Upper lobe of left lung (tissue), 6 donors: ENCODE results near the gene HCAR2. TPM values are rescaled to one million over a fixed set of nuclear protein-coding genes. Genes with fewer than 3 reads are reported as not detected.
A peak's percentile ranks its signal among the peaks of the same experiment; 100 is the strongest.

Source experiments
- ATAC-seq, 2 donors: fragments of 200-7000 bp; cut with Tn5 transposase; one replicate each; pipeline ENCODE4 v1.9.1; 2022; ENCODE audit warnings: mild to moderate bottlenecking in 2 of 2, moderate library complexity in 2 of 2; ENCODE audit not compliant: low FRiP score in 2 of 2
- DNase-seq, 2 donors: peaks; one replicate each; pipeline ENCODE4 v3.0.0-alpha.2; 2019 to 2020
- H3K27ac ChIP-seq, 4 donors: fragments of 200-600 bp; sonication (generic); one replicate each; pipeline ENCODE4 v1.5.1; 2016 to 2019
- H3K27me3 ChIP-seq, 4 donors: fragments of 200-600 bp; sonication (generic); one replicate each; pipeline ENCODE4 v1.5.1; 2017 to 2019
- H3K36me3 ChIP-seq, 4 donors: fragments of 200-600 bp; sonication (generic); one replicate each; pipeline ENCODE4 v1.5.1; 2016 to 2019
- H3K4me1 ChIP-seq, 4 donors: fragments of 200-600 bp; sonication (generic); one replicate each; pipeline ENCODE4 v1.5.1; 2018 to 2019
- H3K4me3 ChIP-seq, 4 donors: fragments of 200-600 bp; sonication (generic); one replicate each; pipeline ENCODE4 v1.5.1; 2017 to 2019; ENCODE audit warnings: mild to moderate bottlenecking in 2 of 4, moderate library complexity in 1 of 4
- H3K9me3 ChIP-seq, 4 donors: fragments of 200-600 bp; sonication (generic); one replicate each; pipeline ENCODE4 v1.5.1; 2018 to 2019
- CTCF ChIP-seq, 6 experiments: fragments of 450-650 bp in 4 of 6; fragments of 200-600 bp in 2 of 6; sonication (generic) in 2 of 6; IDR thresholded peaks; one replicate each; pipeline ENCODE4 v1.5.1; 2016 to 2019; ENCODE audit warnings: antibody characterized with exemption in 6 of 6
- EP300 ChIP-seq, 4 donors: sonication (generic); formaldehyde crosslinking; IDR thresholded peaks; one replicate each; pipeline ENCODE4 v1.5.1; 2017; ENCODE audit warnings: antibody characterized with exemption in 4 of 4, control low read depth in 2 of 4
- POLR2A ChIP-seq, 4 donors: fragments of 450-650 bp; IDR thresholded peaks; one replicate each; pipeline ENCODE4 v1.5.1; 2016 to 2017; ENCODE audit warnings: antibody characterized with exemption in 4 of 4, mild to moderate bottlenecking in 2 of 4
- POLR2AphosphoS5 ChIP-seq, 2 donors: sonication (generic); formaldehyde crosslinking; IDR thresholded peaks; one replicate each; pipeline ENCODE4 v1.5.1; 2017; ENCODE audit warnings: antibody characterized with exemption in 2 of 2
- WGBS, 2 donors: methylation state at CpG; one replicate each; pipeline ENCODE4 v1.1.5; 2017 to 2018; 5-methylcytosine and 5-hydroxymethylcytosine counted together
- total RNA-seq, 6 donors: library from RNA; depleted of rRNA in 4 of 6; stranded (reverse); fragments of >200 nt in 4 of 6; gene quantifications; one replicate each; pipeline versions ENCODE4 v1.1.0 to v1.2.1, GENCODE V29; 2016 to 2021
- donor health status: DM: no; HTN: no; CAD: no; lungs with moderate emphysema.
- donor health status: DM: no; HTN: yes; CAD: no; lungs with severe emphysema.

Gene HCAR2
- total RNA-seq, 6 donors from 2014 or later = 3.3 to 26.5 (median 7.5) TPM

DNA sequence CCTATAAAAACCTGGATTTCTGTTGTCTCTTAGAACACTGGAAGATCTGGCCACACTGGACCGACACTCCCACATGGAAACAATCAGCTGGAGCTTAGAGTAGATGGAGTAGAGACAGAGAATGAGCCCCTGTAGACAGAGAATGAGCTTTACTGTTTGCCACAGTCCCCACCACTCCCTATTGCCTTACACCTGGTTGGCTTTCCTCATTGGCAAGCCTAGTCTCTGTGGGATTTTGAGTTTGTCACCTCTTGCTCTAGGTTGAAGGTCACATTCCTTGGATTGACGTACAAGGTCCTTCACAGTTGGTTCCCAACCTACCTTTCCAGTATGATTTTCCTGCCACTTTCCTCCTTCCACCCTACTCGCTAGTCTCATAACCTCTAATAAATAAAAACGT is 29.5 kb upstream of the HCAR2 start:
- H3K4me1 ChIP-seq = no peaks in the 10 kb centered on the region
- WGBS, 2 donors = 91 to 93% methylated on average over 4 of the region's 4 CpGs
- ATAC-seq = no peak
- H3K4me3 ChIP-seq = no peak overlapping the region
- no peaks in the 10 kb centered on the region for H3K36me3 ChIP-seq
- no peaks in the 10 kb centered on the region for H3K27me3 ChIP-seq
- no peak for DNase-seq
- H3K27ac ChIP-seq = no peak overlapping the region
- TF ChIP-seq POLR2AphosphoS5 (IDR thresholded peaks at IDR 0.05) (no peak), POLR2A (IDR thresholded peaks at IDR 0.05) (no peak), EP300 (IDR thresholded peaks at IDR 0.05) (no peak), CTCF (IDR thresholded peaks at IDR 0.05) (no peak)
- no peaks in the 10 kb centered on the region for H3K9me3 ChIP-seq

- H3K27ac ChIP-seq = no peak overlapping the region
- H3K9me3 ChIP-seq = no peaks in the 10 kb centered on the region
- 51 to 72% methylated on average over 3 of the region's 3 CpGs for WGBS, 2 donors
- no peaks in the 10 kb centered on the region for H3K27me3 ChIP-seq
- no peaks in the 10 kb centered on the region for H3K36me3 ChIP-seq
- TF ChIP-seq EP300 (IDR thresholded peaks at IDR 0.05) (no peak), POLR2A (IDR thresholded peaks at IDR 0.05) (no peak), POLR2AphosphoS5 (IDR thresholded peaks at IDR 0.05) (no peak), CTCF (IDR thresholded peaks at IDR 0.05) (no peak)
- no peak overlapping the region for H3K4me3 ChIP-seq
- DNase-seq (no peak), ATAC-seq (no peak)
- no peaks in the 10 kb centered on the region for H3K4me1 ChIP-seq
These were observed 29.0 kb upstream of the HCAR2 start for GRCh38 chr12:122732170-122732569.

- peak; percentile 56 to 57 for ATAC-seq
- 50 to 63% methylated on average over 22 to 23 of the region's 32 CpGs for WGBS, 2 donors
- Histone ChIP-seq H3K4me3 (peak within 1 kb of the TSS in 3 of 4 donors; percentile 17 to 35 (median 35)), H3K4me1 (peaks cover 0 to 11% (median 1%) of the 10 kb centered on the region in 4 donors), H3K36me3 (no peaks in the 10 kb centered on the region), H3K27me3 (no peaks in the 10 kb centered on the region), H3K9me3 (no peaks in the 10 kb centered on the region), H3K27ac (no peak within 1 kb of the TSS)
- TF ChIP-seq EP300 (IDR thresholded peaks at IDR 0.05) (no peak), CTCF (IDR thresholded peaks at IDR 0.05) (peak in 1 of 6 experiments; percentile 11)
- DNase-seq = peak in 1 of 2 donors; percentile 34
These were observed 27.3 kb upstream of the HCAR2 start, which contains the start of gene HCAR1 for GRCh38 chr12:122730215-122731014. TSS of gene HCAR1 (minus strand) at chr12:122730844. CDS start at chr12:122730339, 505 bp downstream.

GRCh38 chr12:122729583-122730214 is 26.5 kb upstream of the HCAR2 start:
- peak overlapping the region in 1 of 4 donors; percentile 35 for H3K4me3 ChIP-seq
- ATAC-seq = no peak

More at GRCh38 chr12:122729583-122730214, 26.5 kb upstream of the HCAR2 start:
- no peak overlapping the region for H3K27ac ChIP-seq
- DNase-seq = peak in 1 of 2 donors; percentile 38
- H3K9me3 ChIP-seq = no peaks in the 10 kb centered on the region
- no peaks in the 10 kb centered on the region for H3K36me3 ChIP-seq
- 83 to 88% methylated on average over 17 to 27 of the region's 27 CpGs for WGBS, 2 donors
- H3K4me1 ChIP-seq = peaks cover 0 to 11% (median 1%) of the 10 kb centered on the region in 4 donors
- no peaks in the 10 kb centered on the region for H3K27me3 ChIP-seq
- TF ChIP-seq POLR2A (IDR thresholded peaks at IDR 0.05) = no peak
- TF ChIP-seq CTCF (IDR thresholded peaks at IDR 0.05) = no peak
- no peak for TF ChIP-seq POLR2AphosphoS5 (IDR thresholded peaks at IDR 0.05)
- no peak for TF ChIP-seq EP300 (IDR thresholded peaks at IDR 0.05)
